Measurements from ENCODE around the gene ASPSCR1.

Gene ASPSCR1

GRCh38 chr17:82016875-82017459, 39.5 kb downstream of the ASPSCR1 start:
- Histone ChIP-seq H3K9me3 (ENCODE audit: severe bottlenecking) (no peaks in the 10 kb centered on the region), H3K4me1 (ENCODE audit: insufficient read depth, poor library complexity, severe bottlenecking) (no peaks in the 10 kb centered on the region), H3K27ac (ENCODE audit: poor library complexity, severe bottlenecking) (no peak overlapping the region), H3K36me3 (ENCODE audit: low read depth) (0 out of 2 replicates have a peak, but pooled peaks cover 9% of the 10 kb centered on the region), H3K4me3 (ENCODE audit: severe bottlenecking) (no peak overlapping the region), H3K27me3 (ENCODE audit: insufficient read depth, poor library complexity, severe bottlenecking) (no peaks in the 10 kb centered on the region)
- no peak for TF ChIP-seq CTCF (IDR thresholded peaks at IDR 0.05; ENCODE audit: poor library complexity, severe bottlenecking)
- ATAC-seq (ENCODE audit: low read depth): no peak
- no peak for DNase-seq (ENCODE audit: low spot score)

- no peak for ATAC-seq (ENCODE audit: low read depth)
- 0 out of 2 replicates have a peak, but pooled peaks cover 9% of the 10 kb centered on the region for H3K36me3 ChIP-seq (ENCODE audit: low read depth)
- no peak for DNase-seq (ENCODE audit: low spot score)
- H3K9me3 ChIP-seq (ENCODE audit: severe bottlenecking): no peaks in the 10 kb centered on the region
- TF ChIP-seq CTCF (IDR thresholded peaks at IDR 0.05; ENCODE audit: poor library complexity, severe bottlenecking): no peak
- no peak overlapping the region for H3K27ac ChIP-seq (ENCODE audit: poor library complexity, severe bottlenecking)
- H3K4me3 ChIP-seq (ENCODE audit: severe bottlenecking): no peak overlapping the region
- no peaks in the 10 kb centered on the region for H3K27me3 ChIP-seq (ENCODE audit: insufficient read depth, poor library complexity, severe bottlenecking)
- no peaks in the 10 kb centered on the region for H3K4me1 ChIP-seq (ENCODE audit: insufficient read depth, poor library complexity, severe bottlenecking)
Observed at GRCh38 chr17:82017612-82018151, 40.3 kb downstream of the ASPSCR1 start.

- H3K4me1 ChIP-seq (ENCODE audit: insufficient read depth, poor library complexity, severe bottlenecking): no peaks in the 10 kb centered on the region
- 0 out of 2 replicates have a peak, but pooled peaks cover 9% of the 10 kb centered on the region for H3K36me3 ChIP-seq (ENCODE audit: low read depth)
- ATAC-seq (ENCODE audit: low read depth) (no peak), DNase-seq (ENCODE audit: low spot score) (no peak)
- no peak for TF ChIP-seq CTCF (IDR thresholded peaks at IDR 0.05; ENCODE audit: poor library complexity, severe bottlenecking)
- H3K27ac ChIP-seq (ENCODE audit: poor library complexity, severe bottlenecking): no peak overlapping the region
- no peaks in the 10 kb centered on the region for H3K9me3 ChIP-seq (ENCODE audit: severe bottlenecking)
- no peaks in the 10 kb centered on the region for H3K27me3 ChIP-seq (ENCODE audit: insufficient read depth, poor library complexity, severe bottlenecking)
- H3K4me3 ChIP-seq (ENCODE audit: severe bottlenecking): no peak overlapping the region
Observed at GRCh38 chr17:82018152-82018988, 40.9 kb downstream of the ASPSCR1 start.

GRCh38 chr17:82018989-82019689, 41.7 kb downstream of the ASPSCR1 start:
- Histone ChIP-seq H3K4me1 (ENCODE audit: insufficient read depth, poor library complexity, severe bottlenecking) (no peaks in the 10 kb centered on the region), H3K27ac (ENCODE audit: poor library complexity, severe bottlenecking) (no peak overlapping the region), H3K9me3 (ENCODE audit: severe bottlenecking) (no peaks in the 10 kb centered on the region), H3K4me3 (ENCODE audit: severe bottlenecking) (no peak overlapping the region), H3K36me3 (ENCODE audit: low read depth) (0 out of 2 replicates have a peak, but pooled peaks cover 9% of the 10 kb centered on the region), H3K27me3 (ENCODE audit: insufficient read depth, poor library complexity, severe bottlenecking) (no peaks in the 10 kb centered on the region)
- DNase-seq (ENCODE audit: low spot score) (no peak), ATAC-seq (ENCODE audit: low read depth) (no peak)
- no peak for TF ChIP-seq CTCF (IDR thresholded peaks at IDR 0.05; ENCODE audit: poor library complexity, severe bottlenecking)
